SIG-M5 treated with dmso at 0.1 percent for 504 hours (cell line): ENCODE results near the gene CNTNAP2.
A peak's percentile ranks its signal among the peaks of the same experiment; 100 is the strongest.

ENCODE experiments used
- DNase-seq: peaks from one replicate; lab custom pipeline; 2025; ENCODE audit not compliant: unreplicated experiment; lab: John Stamatoyannopoulos, UW

The CNTNAP2 gene

GRCh38 chr7:147980826-147981813 is 1864.5 kb downstream of the CNTNAP2 start:
- no peak for DNase-seq

DNA sequence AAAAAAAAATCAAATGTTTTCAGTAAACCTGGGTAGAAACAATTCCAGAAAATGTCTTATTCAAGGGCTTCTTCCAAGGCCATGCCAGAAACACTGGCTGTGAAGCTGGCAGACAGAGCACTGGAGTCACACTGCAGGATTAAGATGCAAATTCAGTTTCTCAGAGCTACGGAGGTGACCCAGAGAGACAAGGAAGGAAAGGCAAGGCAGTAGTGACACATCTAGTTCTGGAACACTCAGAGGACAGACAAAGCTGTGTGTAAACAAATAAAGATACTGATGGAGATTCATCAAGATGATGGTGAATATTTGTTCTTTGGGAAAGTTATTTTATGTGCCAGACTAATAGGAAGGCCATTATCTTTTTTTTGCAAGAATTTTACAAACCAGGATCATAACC is 1865.7 kb downstream of the CNTNAP2 start:
- DNase-seq, result no peak

DNA sequence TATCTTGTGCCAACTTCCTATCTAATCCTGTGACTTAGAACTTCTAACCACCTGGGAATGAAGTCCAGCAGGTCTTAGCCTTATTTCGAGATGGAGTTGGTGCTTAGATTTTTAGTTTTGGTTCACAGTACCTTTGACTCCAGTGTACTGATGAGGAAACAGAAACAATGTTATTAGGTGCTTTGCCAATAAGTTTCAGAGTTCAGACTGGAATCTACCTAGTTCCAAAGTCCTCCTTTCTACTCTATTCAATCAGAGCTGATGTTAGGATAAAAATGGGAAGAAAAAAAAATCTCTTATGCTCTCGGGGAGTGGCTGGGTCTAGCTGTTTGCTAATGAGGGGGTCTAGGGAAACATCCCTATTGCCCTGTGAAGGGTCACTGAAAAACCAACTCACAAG is 1867.7 kb downstream of the CNTNAP2 start:
- DNase-seq, result no peak

DNA sequence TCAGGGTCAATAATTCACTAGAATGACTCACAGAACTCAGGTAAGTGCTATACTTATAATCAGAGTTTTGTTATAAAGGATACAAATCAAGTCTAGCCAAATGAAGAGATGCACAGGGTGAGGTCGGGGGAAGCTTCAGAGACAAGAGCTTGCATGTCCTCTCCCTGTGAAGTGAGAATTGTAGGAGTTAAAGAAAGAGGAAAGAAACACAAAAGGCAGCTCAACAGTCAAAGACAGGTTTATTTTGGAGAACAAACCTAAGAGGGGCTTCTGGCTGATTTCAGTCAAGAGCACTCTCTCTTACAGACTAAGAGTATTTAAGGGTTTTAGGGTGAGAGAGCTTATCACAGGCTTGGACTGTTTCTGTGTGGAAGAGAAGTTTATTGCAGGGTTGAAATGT is 1873.5 kb downstream of the CNTNAP2 start:
- DNase-seq, result no peak

DNA sequence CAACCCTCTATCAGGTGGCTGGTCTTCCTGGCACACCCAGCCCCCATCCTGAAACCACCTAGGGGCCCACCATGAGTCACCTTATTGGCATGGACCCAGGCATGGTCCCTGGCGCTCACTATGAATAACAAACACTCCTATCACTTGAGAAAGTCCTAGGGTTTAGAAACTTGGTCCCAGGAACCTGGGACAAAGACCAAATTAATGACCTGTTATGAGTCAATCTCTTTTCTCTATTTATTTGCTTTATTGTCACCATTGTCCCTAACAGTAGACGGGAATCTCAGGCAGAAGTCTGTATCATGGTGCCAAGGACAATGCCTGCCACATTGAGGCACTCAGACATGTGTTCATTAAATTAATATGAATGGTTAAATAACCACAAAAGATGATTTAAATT is 1874.3 kb downstream of the CNTNAP2 start:
- DNase-seq, result no peak

- no peak for DNase-seq
Measured at GRCh38 chr7:147992698-147993097, 1876.1 kb downstream of the CNTNAP2 start.

GRCh38 chr7:147997636-147998035 is 1881.0 kb downstream of the CNTNAP2 start:
- DNase-seq, result no peak

- DNase-seq, result no peak
Measured at GRCh38 chr7:147999962-148000361, 1883.4 kb downstream of the CNTNAP2 start.

DNA sequence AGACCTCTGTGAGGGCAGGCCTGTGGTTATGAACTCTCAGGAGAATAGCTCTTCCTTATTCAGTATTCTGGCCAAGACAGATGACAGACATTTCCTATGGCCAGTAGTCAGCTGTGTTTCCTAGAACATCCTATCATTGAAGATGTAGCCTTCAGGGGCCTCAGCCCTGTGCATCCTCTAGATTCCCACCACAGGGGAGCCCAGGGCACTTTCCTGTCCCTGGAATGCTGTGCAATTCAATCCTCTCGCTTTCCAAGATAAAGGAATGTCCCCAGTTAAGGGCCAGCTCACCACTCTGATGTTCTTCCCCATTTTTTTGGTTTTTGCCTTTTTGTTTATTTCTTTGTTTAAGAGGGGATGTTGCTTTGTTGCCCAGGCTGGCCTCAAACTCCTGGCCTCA is 1895.2 kb downstream of the CNTNAP2 start:
- DNase-seq, result no peak

- no peak for DNase-seq
Measured at GRCh38 chr7:148014001-148014400, 1897.4 kb downstream of the CNTNAP2 start.

DNA sequence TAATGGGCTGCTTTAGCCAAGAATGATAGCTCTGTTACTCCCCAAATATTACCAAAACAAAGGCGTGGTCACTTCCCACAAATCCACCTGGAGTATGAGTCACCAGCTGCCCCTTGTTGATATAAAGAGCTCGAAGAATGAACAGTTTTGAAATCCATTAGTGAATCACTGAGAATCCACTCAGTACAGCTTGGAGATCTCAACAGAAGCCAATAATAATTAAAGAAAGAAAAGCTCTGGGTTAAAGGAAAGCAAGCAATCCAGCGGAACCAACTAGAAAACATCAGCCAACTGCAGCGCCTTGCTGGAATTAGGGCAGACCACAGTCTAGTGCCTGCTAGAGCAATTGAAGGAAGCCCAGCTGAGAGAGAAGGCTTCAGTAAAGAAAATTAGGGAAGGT is 1897.9 kb downstream of the CNTNAP2 start:
- no peak for DNase-seq

- DNase-seq, result no peak
Measured at GRCh38 chr7:148017126-148017525, 1900.5 kb downstream of the CNTNAP2 start.

DNA sequence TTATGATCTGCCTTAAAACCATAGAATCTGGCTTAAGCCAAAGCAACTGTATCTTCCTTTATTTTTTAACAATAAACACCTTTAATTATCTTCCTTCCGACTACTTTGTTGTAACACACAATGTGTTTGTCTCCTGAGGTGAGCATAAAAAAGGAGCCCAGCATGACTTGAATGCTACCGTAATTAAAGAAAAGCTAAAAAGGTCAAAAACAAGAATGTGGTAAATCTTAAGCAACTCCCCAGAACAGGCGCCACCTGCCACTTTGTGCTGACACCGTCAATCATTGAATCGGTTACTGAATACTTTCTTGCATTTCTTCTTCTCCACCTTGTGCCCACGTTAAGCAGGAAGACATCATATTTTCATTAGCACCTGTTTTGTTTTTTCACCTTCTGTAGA is 1904.1 kb downstream of the CNTNAP2 start:
- DNase-seq, result no peak

DNA sequence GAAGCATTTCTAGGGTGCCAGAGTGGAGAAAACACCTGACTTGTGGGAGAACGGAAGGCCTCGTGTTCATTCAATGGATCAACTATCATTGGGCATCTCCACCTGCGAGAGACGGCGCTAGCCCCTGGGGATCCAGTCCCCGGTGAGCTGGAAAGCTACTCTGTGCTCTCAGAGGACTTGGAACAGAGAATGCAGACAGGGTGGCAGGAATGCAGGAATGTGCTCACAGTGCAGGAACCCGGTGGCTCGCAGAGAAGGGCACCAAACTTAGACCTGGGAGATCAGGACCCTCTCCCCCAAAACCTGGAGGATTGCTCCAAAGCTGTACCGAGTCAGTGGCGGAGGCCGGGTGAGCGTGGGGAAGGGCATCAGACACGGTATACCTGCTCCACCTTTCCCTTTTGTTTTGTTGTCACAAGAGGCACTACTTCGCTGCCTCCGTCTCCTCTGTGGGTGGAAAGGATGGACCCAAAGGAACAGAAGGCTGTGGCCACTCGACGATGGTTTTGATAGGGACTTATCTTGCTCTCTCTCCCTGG is 1905.0 kb downstream of the CNTNAP2 start:
- DNase-seq, result no peak

DNA sequence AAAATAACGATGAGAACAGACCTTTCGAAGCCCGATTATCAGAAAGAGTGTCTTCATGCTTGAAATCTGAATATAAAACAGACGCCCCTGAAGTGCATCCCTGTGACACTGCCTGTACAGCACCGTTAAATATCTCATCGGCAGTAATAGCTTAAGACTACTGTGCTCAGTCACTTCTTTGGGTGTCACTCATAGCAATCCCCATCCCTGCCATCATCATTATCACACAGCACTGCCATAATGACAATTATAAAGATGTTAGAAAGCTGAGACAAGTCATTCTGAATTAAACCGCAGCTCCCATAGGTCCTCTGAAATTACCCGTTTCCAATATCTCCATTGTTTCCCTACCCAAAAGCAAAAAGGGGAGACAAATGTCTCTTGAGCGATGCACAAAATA is 1906.2 kb downstream of the CNTNAP2 start:
- DNase-seq, result no peak

GRCh38 chr7:148026713-148027112 is 1910.1 kb downstream of the CNTNAP2 start:
- no peak for DNase-seq

- no peak for DNase-seq
Measured at GRCh38 chr7:148028165-148028564, 1911.6 kb downstream of the CNTNAP2 start.

GRCh38 chr7:148031019-148031418 is 1914.4 kb downstream of the CNTNAP2 start:
- no peak for DNase-seq

GRCh38 chr7:148031811-148032210 is 1915.2 kb downstream of the CNTNAP2 start:
- no peak for DNase-seq

- DNase-seq, result no peak
Measured at GRCh38 chr7:148035950-148036349, 1919.3 kb downstream of the CNTNAP2 start.

DNA sequence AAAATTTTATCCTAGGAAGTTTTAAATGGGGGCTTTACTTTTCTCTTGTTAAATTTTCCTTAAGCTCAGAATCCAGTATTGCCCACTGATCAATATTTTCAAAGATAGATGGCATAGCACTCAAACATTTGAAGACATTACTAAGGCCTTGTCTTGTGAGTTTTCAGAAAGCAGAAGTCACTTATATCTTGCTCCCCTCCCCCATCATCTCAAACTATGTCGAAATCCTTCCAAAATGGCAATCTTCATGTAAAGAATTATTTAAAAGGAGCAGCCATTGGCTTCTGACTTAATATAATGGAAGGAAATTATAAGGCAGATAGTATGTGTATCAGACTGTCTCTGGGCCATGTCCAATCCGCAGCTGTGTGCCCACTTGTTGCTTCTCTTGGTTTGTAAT is 1920.4 kb downstream of the CNTNAP2 start:
- peak; percentile 12 for DNase-seq

GRCh38 chr7:148041156-148041555 is 1924.6 kb downstream of the CNTNAP2 start:
- no peak for DNase-seq
